Psoas muscle (tissue), 8 donors: ENCODE results near the gene CRY2. TPM values are rescaled to one million over a fixed set of nuclear protein-coding genes. Genes with fewer than 3 reads are reported as not detected.
A peak's percentile ranks its signal among the peaks of the same experiment; 100 is the strongest.

Experiments used
- ATAC-seq, 4 donors: fragments of 200-7000 bp; cut with Tn5 transposase; one replicate each; pipeline ENCODE4 v1.9.1; 2020; ENCODE audit warnings: moderate library complexity in 3 of 4, mild to moderate bottlenecking in 2 of 4
- DNase-seq, 2 donors: peaks; one replicate each; pipeline ENCODE4 v3.0.0-alpha.2; 2020
- H3K27ac ChIP-seq: fragments of 200-600 bp; one replicate; pipeline ENCODE4 v1.8.0; 2022
- H3K27me3 ChIP-seq, 3 donors: fragments of 200-600 bp in 1 of 3; one replicate each; pipeline versions ENCODE4 v1.6.1 to v1.8.0; 2013 to 2022; ENCODE audit warnings: low read length in 2 of 3, mild to moderate bottlenecking in 2 of 3, moderate library complexity in 1 of 3; ENCODE audit not compliant: insufficient read depth in 3 of 3
- H3K36me3 ChIP-seq, 2 donors: fragments of 200-600 bp in 1 of 2; one replicate each; pipeline versions ENCODE4 v1.6.1 to v1.8.0; 2013 to 2022; ENCODE audit warnings: low read depth in 1 of 2, mild to moderate bottlenecking in 1 of 2, moderate library complexity in 1 of 2; ENCODE audit not compliant: insufficient read depth in 1 of 2
- H3K4me1 ChIP-seq: fragments of 200-600 bp; one replicate; pipeline ENCODE4 v1.8.0; 2022
- H3K4me3 ChIP-seq: fragments of 200-600 bp; one replicate; pipeline ENCODE4 v1.8.0; 2022; ENCODE audit warnings: mild to moderate bottlenecking
- H3K9me3 ChIP-seq: fragments of 200-600 bp; one replicate; pipeline ENCODE4 v1.8.0; 2022
- WGBS, 3 donors: extraction: QIAGEN DNeasy Blood & Tissue Kit; methylation state at CpG; one replicate each; pipeline versions ENCODE4 v1.1.6 to v1.1.7; 2013; 5-methylcytosine and 5-hydroxymethylcytosine counted together
- intact Hi-C, 2 donors: fragments of 100-400 bp; cut with DNase I; formaldehyde crosslinking; loops; one replicate each; pipeline versions ENCODE4 v1.11.0 to v1.14.2; 2022
- long read RNA-seq, 2 donors: library from polyadenylated mRNA; unstranded; transcript quantifications; one replicate each; pipeline ENCODE4 v2.0.0, GENCODE V29; 2021
- polyA plus RNA-seq, 3 donors: library from polyadenylated mRNA; stranded (reverse); fragments of 200-250 nt; gene quantifications; one replicate each; pipeline ENCODE4 v1.2.3, GENCODE V29; 2013
- total RNA-seq, 4 donors: library from RNA; stranded (reverse); fragmentation: NEBNext Ultra II Directional in 2 of 4; extraction: Animal tissue kit (Norgen Biotek cat#: 25700) in 2 of 4; gene quantifications; one replicate each; pipeline versions ENCODE4 v1.2.1 to v1.2.4, GENCODE V29; 2021 to 2023
- TF ChIP-seq, protein P1 (sequence below): fragments of 200-600 bp; IDR thresholded peaks from one replicate; pipeline ENCODE4 v1.8.0; 2022; ENCODE audit warnings: antibody characterized with exemption
- donor health status: healthy with polysubstance abuse.
- donor health status: DM: no; HTN: no; CAD: no; lungs with moderate emphysema.
- donor health status: Bipolar disorder and iron deficiency.
- donor health status: healthy.
- donor health status: DM: yes; HTN: yes; CAD: no.
- donor health status: DM: no; HTN: no; CAD: no.
- donor health status: DM: no; HTN: no; CAD: no.
- donor health status: DM: yes; HTN: yes; CAD: no.

The CRY2 gene
- total RNA-seq (10 to 100 TPM; 28.7 to 64.5 (median 45.5) TPM), polyA plus RNA-seq (10 to 100 TPM; 15.4 to 30.7 (median 20.8) TPM)
- long read RNA-seq, donor 1, full-length matches to known transcripts = 22 of 33 reads
- long read RNA-seq, donor 1, partial matches to known transcripts = 9 of 33 reads
- long read RNA-seq, donor 1, other reads (novel, unspliced or antisense) = 2 of 33 reads
- long read RNA-seq, donor 2, full-length matches to known transcripts = 49 of 98 reads
- long read RNA-seq, donor 2, partial matches to known transcripts = 36 of 98 reads
- long read RNA-seq, donor 2, other reads (novel, unspliced or antisense) = 13 of 98 reads

DNA sequence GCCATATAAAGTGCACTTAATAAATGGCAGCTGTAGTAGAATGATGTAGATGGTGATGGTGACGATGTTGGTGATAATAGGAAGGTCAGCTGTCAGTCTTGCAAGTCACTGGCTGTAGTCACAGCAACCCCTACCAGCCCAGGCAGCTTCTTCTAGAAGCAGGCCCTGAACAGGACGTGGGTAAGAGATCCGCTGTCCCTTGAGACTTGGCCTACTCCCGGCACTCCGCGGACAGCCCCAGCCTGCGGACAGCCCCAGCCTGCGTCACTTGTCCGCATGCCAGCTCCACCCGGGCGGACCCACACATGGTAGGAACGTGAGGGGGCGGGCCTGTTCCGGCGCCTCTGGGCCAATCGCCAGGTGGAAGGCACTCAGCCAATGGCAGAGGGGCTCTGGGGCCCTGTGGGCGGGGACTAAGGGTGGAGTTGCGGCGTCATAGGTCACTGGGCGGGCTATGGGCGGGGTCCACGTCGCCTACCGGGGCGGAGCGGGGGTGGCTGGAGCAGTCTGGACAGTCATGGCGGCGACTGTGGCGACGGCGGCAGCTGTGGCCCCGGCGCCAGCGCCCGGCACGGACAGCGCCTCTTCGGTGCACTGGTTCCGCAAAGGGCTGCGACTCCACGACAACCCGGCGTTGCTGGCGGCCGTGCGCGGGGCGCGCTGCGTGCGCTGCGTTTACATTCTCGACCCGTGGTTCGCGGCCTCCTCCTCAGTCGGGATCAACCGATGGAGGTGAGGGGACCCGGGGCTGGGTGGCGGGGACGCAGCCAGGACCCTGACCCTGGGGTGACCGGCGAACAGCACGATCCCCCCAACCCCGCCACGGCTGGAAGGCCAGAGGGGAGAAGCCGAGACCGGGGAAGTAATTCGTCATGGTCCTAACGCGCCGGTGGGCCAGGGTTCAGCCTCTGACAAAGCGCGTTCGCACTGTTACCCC lies at the start of gene CRY2:
Gene CRY2 (plus strand): TSS at position 502 of the 937 bp plus-strand sequence. CDS start 16 bp downstream, at position 518.
- DNase-seq (peak; percentile 99 to 100), ATAC-seq (peak; percentile 93 to 96 (median 95))
- Histone ChIP-seq H3K36me3 (no peaks in the 10 kb centered on the region), H3K4me3 (peak within 1 kb of the TSS; percentile 97), H3K4me1 (peaks cover 47% of the 10 kb centered on the region), H3K27me3 (no peaks in the 10 kb centered on the region), H3K27ac (peak within 1 kb of the TSS; percentile 96), H3K9me3 (no peaks in the 10 kb centered on the region)
- TF ChIP-seq, protein P1, sequence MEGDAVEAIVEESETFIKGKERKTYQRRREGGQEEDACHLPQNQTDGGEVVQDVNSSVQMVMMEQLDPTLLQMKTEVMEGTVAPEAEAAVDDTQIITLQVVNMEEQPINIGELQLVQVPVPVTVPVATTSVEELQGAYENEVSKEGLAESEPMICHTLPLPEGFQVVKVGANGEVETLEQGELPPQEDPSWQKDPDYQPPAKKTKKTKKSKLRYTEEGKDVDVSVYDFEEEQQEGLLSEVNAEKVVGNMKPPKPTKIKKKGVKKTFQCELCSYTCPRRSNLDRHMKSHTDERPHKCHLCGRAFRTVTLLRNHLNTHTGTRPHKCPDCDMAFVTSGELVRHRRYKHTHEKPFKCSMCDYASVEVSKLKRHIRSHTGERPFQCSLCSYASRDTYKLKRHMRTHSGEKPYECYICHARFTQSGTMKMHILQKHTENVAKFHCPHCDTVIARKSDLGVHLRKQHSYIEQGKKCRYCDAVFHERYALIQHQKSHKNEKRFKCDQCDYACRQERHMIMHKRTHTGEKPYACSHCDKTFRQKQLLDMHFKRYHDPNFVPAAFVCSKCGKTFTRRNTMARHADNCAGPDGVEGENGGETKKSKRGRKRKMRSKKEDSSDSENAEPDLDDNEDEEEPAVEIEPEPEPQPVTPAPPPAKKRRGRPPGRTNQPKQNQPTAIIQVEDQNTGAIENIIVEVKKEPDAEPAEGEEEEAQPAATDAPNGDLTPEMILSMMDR = no peak
- intact Hi-C loops = no loop called here
- WGBS, 3 donors = 0 to 1% (median 1%) methylated on average over 58 to 75 of the region's 75 CpGs

DNA sequence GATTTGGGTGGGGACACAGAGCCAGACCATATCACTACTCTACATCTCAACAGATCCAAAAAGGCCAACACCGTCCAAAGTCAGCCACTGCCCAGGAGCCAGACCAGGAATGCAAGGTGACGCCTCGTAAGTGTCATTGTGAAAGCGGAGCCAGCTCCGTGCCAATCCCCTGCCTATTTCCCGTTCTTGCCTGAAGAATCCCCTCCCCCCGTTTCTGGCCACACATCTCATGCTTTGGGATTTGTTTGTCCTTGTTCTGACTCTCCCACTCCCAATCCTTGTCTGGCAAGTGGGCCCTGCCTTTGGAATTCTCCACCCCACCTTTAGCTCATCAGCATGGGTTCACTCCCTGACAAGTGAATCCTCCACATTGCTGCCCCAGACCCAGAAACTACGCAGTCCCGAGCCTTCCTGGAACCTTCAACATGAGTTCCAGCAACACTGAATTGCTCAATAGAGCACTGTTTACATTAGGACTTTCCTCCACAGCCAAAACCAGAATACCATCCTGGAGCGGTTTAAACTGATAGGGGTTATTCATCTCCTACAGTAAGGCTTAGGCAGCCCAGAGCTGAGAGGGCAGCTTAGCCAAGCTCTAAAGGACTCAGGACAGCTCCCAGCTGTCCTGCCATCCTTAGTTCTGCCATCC lies 48.4 kb upstream of the CRY2 start:
- Histone ChIP-seq H3K36me3 (no peaks in the 10 kb centered on the region), H3K4me1 (no peaks in the 10 kb centered on the region), H3K27me3 (peaks cover 0 to 4% (median 0%) of the 10 kb centered on the region in 3 donors), H3K9me3 (no peaks in the 10 kb centered on the region), H3K27ac (no peak overlapping the region), H3K4me3 (no peak overlapping the region)
- TF ChIP-seq, protein P1 = no peak
- WGBS, 3 donors = 84 to 89% (median 84%) methylated on average over 10 of the region's 10 CpGs
- intact Hi-C loops = no loop called here
- no peak for DNase-seq
- no peak for ATAC-seq

DNA sequence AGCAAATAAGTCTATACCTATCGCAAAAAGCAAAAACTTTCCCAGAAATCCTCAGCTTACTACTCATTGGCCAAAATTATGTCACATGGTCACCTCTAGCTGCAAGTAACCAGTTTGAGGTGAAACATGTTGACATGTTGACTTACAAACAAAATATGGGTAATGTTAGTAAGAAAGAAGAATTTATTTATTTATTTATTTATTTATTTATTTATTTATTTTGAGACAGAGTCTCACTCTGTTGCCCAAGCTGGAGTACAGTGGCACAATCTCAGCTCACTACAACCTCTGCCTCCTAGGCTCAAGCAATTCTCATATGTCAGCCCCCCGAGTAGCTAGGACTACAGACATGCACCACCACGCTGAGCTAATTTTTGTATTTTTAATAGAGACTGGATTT lies 47.7 kb upstream of the CRY2 start:
- no peak for DNase-seq
- TF ChIP-seq, protein P1 = no peak
- peaks cover 0 to under 1% (median 0%) of the 10 kb centered on the region in 3 donors for H3K27me3 ChIP-seq
- H3K9me3 ChIP-seq = no peaks in the 10 kb centered on the region
- intact Hi-C loops = no loop called here
- H3K4me1 ChIP-seq = no peaks in the 10 kb centered on the region
- H3K27ac ChIP-seq = no peak overlapping the region
- no peak for ATAC-seq
- WGBS, 3 donors = 95 to 97% (median 97%) methylated on average over 3 of the region's 3 CpGs
- no peak overlapping the region for H3K4me3 ChIP-seq
- no peaks in the 10 kb centered on the region for H3K36me3 ChIP-seq

DNA sequence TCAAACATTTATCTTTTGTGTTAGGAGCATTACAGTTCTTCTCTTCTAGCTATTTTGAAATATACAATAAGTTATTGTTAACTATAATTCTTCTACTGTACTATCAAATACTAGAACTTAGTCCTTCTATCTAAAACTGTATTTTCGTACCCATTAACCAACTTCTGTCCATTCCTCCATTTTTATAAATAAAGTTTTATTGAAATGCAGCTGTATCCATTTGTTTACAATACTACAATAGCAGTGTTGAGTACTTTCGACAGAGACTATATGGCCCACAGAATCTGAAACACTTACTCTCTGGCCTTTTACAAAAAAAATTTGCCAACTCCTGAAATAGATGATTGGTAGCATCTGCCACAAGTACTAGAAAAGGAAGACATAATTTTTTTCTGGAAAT lies 47.0 kb upstream of the CRY2 start:
- ATAC-seq (no peak), DNase-seq (no peak)
- Histone ChIP-seq H3K4me3 (no peak overlapping the region), H3K9me3 (no peaks in the 10 kb centered on the region), H3K27me3 (no peaks in the 10 kb centered on the region), H3K4me1 (no peaks in the 10 kb centered on the region), H3K27ac (no peak overlapping the region), H3K36me3 (no peaks in the 10 kb centered on the region)
- intact Hi-C loops = no loop called here
- TF ChIP-seq, protein P1 = no peak
- 90 to 96% (median 94%) methylated on average over 2 of the region's 2 CpGs for WGBS, 3 donors
